ENCODE measurements around the gene RAD52. TPM values are rescaled to one million over a fixed set of nuclear protein-coding genes. Genes with fewer than 3 reads are reported as not detected.

RAD52 gene
- polyA plus RNA-seq, 1 donor from 2014 or later, result 25.5 TPM

DNA sequence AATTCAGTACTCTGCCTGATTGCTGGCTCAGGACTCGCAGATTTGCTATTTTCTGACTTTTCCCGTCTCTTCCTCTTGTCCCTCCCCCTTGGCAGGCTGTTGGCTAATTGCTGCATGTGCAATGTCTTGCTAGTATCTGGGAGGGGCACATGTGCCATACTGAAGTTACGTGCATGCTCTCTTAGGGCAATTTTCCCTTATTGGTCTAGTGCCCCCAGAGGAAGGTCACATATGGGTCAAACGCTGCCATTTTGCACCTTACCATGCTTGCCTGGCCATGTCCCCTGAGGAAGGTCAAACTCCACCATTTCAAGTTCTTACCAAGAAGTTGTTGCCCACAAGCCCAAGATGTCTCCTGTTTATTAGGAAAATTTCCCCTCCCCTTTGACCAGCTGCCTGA is 27.7 kb upstream of the RAD52 start:
- H2AFZ ChIP-seq (ENCODE audit: low read depth, low read length), result no peak overlapping the region
- no peaks in the 10 kb centered on the region for H3K9me3 ChIP-seq (ENCODE audit: low read length)
- no peak overlapping the region for H3K4me2 ChIP-seq (ENCODE audit: low read length)
- no peaks in the 10 kb centered on the region for H3F3A ChIP-seq (ENCODE audit: insufficient read depth, low read length, poor library complexity, severe bottlenecking)
- H3K4me3 ChIP-seq (ENCODE audit: low read length), result no peak overlapping the region
- no peak for TF ChIP-seq MXI1 (conservative IDR thresholded peaks at IDR 0.05; ENCODE audit: poor library complexity, severe bottlenecking)
- no peak for TF ChIP-seq SMC3 (conservative IDR thresholded peaks at IDR 0.05; ENCODE audit: poor library complexity)
- no peak for TF ChIP-seq EZH2 (IDR thresholded peaks at IDR 0.05; ENCODE audit: borderline replicate concordance, insufficient read depth, low read length, poor library complexity, severe bottlenecking)
- TF ChIP-seq, protein P1, sequence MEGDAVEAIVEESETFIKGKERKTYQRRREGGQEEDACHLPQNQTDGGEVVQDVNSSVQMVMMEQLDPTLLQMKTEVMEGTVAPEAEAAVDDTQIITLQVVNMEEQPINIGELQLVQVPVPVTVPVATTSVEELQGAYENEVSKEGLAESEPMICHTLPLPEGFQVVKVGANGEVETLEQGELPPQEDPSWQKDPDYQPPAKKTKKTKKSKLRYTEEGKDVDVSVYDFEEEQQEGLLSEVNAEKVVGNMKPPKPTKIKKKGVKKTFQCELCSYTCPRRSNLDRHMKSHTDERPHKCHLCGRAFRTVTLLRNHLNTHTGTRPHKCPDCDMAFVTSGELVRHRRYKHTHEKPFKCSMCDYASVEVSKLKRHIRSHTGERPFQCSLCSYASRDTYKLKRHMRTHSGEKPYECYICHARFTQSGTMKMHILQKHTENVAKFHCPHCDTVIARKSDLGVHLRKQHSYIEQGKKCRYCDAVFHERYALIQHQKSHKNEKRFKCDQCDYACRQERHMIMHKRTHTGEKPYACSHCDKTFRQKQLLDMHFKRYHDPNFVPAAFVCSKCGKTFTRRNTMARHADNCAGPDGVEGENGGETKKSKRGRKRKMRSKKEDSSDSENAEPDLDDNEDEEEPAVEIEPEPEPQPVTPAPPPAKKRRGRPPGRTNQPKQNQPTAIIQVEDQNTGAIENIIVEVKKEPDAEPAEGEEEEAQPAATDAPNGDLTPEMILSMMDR (IDR thresholded peaks at IDR 0.05; ENCODE audit: poor library complexity, severe bottlenecking), result no peak
- TF ChIP-seq RAD21 (conservative IDR thresholded peaks at IDR 0.05), result no peak
- TF ChIP-seq, protein P2, sequence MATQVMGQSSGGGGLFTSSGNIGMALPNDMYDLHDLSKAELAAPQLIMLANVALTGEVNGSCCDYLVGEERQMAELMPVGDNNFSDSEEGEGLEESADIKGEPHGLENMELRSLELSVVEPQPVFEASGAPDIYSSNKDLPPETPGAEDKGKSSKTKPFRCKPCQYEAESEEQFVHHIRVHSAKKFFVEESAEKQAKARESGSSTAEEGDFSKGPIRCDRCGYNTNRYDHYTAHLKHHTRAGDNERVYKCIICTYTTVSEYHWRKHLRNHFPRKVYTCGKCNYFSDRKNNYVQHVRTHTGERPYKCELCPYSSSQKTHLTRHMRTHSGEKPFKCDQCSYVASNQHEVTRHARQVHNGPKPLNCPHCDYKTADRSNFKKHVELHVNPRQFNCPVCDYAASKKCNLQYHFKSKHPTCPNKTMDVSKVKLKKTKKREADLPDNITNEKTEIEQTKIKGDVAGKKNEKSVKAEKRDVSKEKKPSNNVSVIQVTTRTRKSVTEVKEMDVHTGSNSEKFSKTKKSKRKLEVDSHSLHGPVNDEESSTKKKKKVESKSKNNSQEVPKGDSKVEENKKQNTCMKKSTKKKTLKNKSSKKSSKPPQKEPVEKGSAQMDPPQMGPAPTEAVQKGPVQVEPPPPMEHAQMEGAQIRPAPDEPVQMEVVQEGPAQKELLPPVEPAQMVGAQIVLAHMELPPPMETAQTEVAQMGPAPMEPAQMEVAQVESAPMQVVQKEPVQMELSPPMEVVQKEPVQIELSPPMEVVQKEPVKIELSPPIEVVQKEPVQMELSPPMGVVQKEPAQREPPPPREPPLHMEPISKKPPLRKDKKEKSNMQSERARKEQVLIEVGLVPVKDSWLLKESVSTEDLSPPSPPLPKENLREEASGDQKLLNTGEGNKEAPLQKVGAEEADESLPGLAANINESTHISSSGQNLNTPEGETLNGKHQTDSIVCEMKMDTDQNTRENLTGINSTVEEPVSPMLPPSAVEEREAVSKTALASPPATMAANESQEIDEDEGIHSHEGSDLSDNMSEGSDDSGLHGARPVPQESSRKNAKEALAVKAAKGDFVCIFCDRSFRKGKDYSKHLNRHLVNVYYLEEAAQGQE (IDR thresholded peaks at IDR 0.05; ENCODE audit: borderline replicate concordance), result no peak
- TF ChIP-seq POLR2AphosphoS5 (IDR thresholded peaks at IDR 0.05), result no peak
- no peak for TF ChIP-seq EP300 (conservative IDR thresholded peaks at IDR 0.05; ENCODE audit: poor library complexity, severe bottlenecking)
- TF ChIP-seq TAF1 (IDR thresholded peaks at IDR 0.05; ENCODE audit: low read depth), result no peak
- no peaks in the 10 kb centered on the region for H3K27me3 ChIP-seq (ENCODE audit: insufficient read depth, low read depth, low read length)
- H3K36me3 ChIP-seq (ENCODE audit: insufficient read depth, low read length), result no peaks in the 10 kb centered on the region
- H3K79me2 ChIP-seq (replicated peaks; ENCODE audit: insufficient read depth, low read length), result no peaks in the 10 kb centered on the region
- H3K27ac ChIP-seq (ENCODE audit: low read length), result no peak overlapping the region
- H3K9ac ChIP-seq (ENCODE audit: low read length), result no peak overlapping the region
- H3K9me2 ChIP-seq (ENCODE audit: insufficient read depth, low read length), result no peaks in the 10 kb centered on the region
- no peaks in the 10 kb centered on the region for H4K20me1 ChIP-seq (ENCODE audit: insufficient read depth)

DNA sequence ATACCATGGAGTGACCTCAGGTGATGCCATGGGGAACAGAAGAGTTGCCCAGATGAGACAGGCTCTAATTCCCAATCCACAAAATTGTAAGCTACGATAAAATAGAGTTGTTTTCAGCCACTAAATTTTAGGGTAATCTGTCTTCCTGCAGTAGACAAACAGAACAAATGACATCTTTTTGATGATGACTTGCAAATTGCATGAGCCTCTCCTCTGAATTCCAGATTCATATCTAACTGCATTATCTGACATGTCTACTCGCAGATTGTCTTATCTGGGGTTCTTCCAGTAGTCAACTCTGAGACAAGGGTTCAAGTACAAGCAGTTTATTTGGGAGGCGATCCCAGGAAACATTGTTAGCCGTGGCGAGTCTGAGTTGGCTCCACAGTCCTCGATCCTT is 27.1 kb upstream of the RAD52 start:
- no peaks in the 10 kb centered on the region for H3F3A ChIP-seq (ENCODE audit: insufficient read depth, low read length, poor library complexity, severe bottlenecking)
- H3K36me3 ChIP-seq (ENCODE audit: insufficient read depth, low read length), result no peaks in the 10 kb centered on the region
- no peak overlapping the region for H3K9ac ChIP-seq (ENCODE audit: low read length)
- no peaks in the 10 kb centered on the region for H3K79me2 ChIP-seq (replicated peaks; ENCODE audit: insufficient read depth, low read length)
- H3K9me3 ChIP-seq (ENCODE audit: low read length), result no peaks in the 10 kb centered on the region
- H3K9me2 ChIP-seq (ENCODE audit: insufficient read depth, low read length), result no peaks in the 10 kb centered on the region
- H3K27ac ChIP-seq (ENCODE audit: low read length), result no peak overlapping the region
- no peak overlapping the region for H2AFZ ChIP-seq (ENCODE audit: low read depth, low read length)
- H4K20me1 ChIP-seq (ENCODE audit: insufficient read depth), result no peaks in the 10 kb centered on the region
- H3K4me3 ChIP-seq (ENCODE audit: low read length), result no peak overlapping the region
- TF ChIP-seq, protein P2 (IDR thresholded peaks at IDR 0.05; ENCODE audit: borderline replicate concordance), result no peak
- TF ChIP-seq SMC3 (conservative IDR thresholded peaks at IDR 0.05; ENCODE audit: poor library complexity), result no peak
- H3K4me2 ChIP-seq (ENCODE audit: low read length), result no peak overlapping the region
- no peaks in the 10 kb centered on the region for H3K27me3 ChIP-seq (ENCODE audit: insufficient read depth, low read depth, low read length)

All from neural cell (in vitro differentiated cells).